SK-N-SH (cell line): ENCODE measurements around the gene PRR11. TPM values are rescaled to one million over a fixed set of nuclear protein-coding genes. Genes with fewer than 3 reads are reported as not detected.
A peak's percentile ranks its signal among the peaks of the same experiment; 100 is the strongest.

Experiments used
- CTCF ChIA-PET: fragments of 300-600, 350-600 bp; formaldehyde crosslinking; extraction: SDS; loops from one replicate; lab custom pipeline; 2021; lab: Yijun Ruan, JAX
- POLR2A ChIA-PET: fragments of 350-600 bp; sonication (Branson Sonifier 250); formaldehyde crosslinking; extraction: SDS; loops from one replicate; lab custom pipeline; 2020; ENCODE audit warnings: antibody characterized with exemption, inconsistent platforms; lab: Yijun Ruan, JAX
- DNase-seq: peaks from one replicate; pipeline ENCODE4 v3.0.0; 2012
- H2AFZ ChIP-seq: fragments of 200-600 bp; sonication (generic); 2 replicates; pipeline ENCODE4 v1.8.1; 2016; ENCODE audit warnings: antibody characterized with exemption, mild to moderate bottlenecking, low read depth
- H3F3A ChIP-seq: fragments of 200-600 bp; sonication (generic); replicated peaks from 2 replicates; pipeline ENCODE3; 2016; ENCODE audit warnings: antibody characterized with exemption, mild to moderate bottlenecking; ENCODE audit not compliant: insufficient read depth
- H3K27ac ChIP-seq, 2 experiments: fragments of 200-500 bp in 1 of 2; fragments of 200-600 bp in 1 of 2; sonication (Bioruptor generic) in 1 of 2; sonication (generic), shearing (Covaris generic) in 1 of 2; 2 replicates each; pipeline versions ENCODE4 v1.5.1 to v1.6.1; 2014 to 2016; ENCODE audit warnings: low read depth in 2 of 2, inconsistent platforms in 1 of 2, low read length in 1 of 2, mild to moderate bottlenecking in 1 of 2, mixed read lengths in 1 of 2
- H3K27me3 ChIP-seq: fragments of 200-600 bp; sonication (generic), shearing (Covaris generic); 2 replicates; pipeline ENCODE4 v1.6.1; 2016; ENCODE audit warnings: mixed run types; ENCODE audit not compliant: insufficient read depth
- H3K36me3 ChIP-seq, 2 experiments: fragments of 200-500 bp in 1 of 2; fragments of 200-600 bp in 1 of 2; sonication (Bioruptor generic) in 1 of 2; sonication (generic) in 1 of 2; replicated peaks in 1 of 2; 2 replicates each; pipeline versions ENCODE3 to v1.5.1; 2014 to 2016; ENCODE audit warnings: low read length in 1 of 2, mild to moderate bottlenecking in 1 of 2; ENCODE audit not compliant: insufficient read depth in 2 of 2, control insufficient read depth in 1 of 2
- H3K4me1 ChIP-seq, 2 experiments: fragments of 200-500 bp in 1 of 2; fragments of 200-600 bp in 1 of 2; sonication (Bioruptor generic) in 1 of 2; sonication (generic), shearing (Covaris generic) in 1 of 2; 2 replicates each; pipeline versions ENCODE4 v1.5.1 to v1.6.1; 2014 to 2016; ENCODE audit warnings: low read depth in 1 of 2, low read length in 1 of 2, mixed run types in 1 of 2; ENCODE audit not compliant: insufficient read depth in 2 of 2, control insufficient read depth in 1 of 2
- H3K4me2 ChIP-seq: fragments of 200-600 bp; sonication (generic), shearing (Covaris generic); 2 replicates; pipeline ENCODE4 v1.6.1; 2017; ENCODE audit warnings: mixed run types
- H3K4me3 ChIP-seq, 2 experiments: fragments of 200-500 bp in 1 of 2; fragments of 200-600 bp in 1 of 2; sonication (Bioruptor generic) in 1 of 2; sonication (generic), shearing (Covaris generic) in 1 of 2; 2 replicates each; pipeline versions ENCODE4 v1.5.1 to v1.8.1; 2014 to 2016; ENCODE audit warnings: low read depth in 2 of 2, inconsistent platforms in 1 of 2, low read length in 1 of 2, mild to moderate bottlenecking in 1 of 2, mixed read lengths in 1 of 2, moderate library complexity in 1 of 2
- H3K79me2 ChIP-seq: fragments of 200-600 bp; sonication (generic); 2 replicates; pipeline ENCODE4 v1.8.1; 2017; ENCODE audit warnings: mild to moderate bottlenecking; ENCODE audit not compliant: insufficient read depth
- H3K9ac ChIP-seq: fragments of 200-600 bp; sonication (generic); 2 replicates; pipeline ENCODE4 v1.6.1; 2017; ENCODE audit warnings: mixed run types
- H3K9me2 ChIP-seq: fragments of 200-600 bp; sonication (generic); 2 replicates; pipeline ENCODE4 v1.6.1; 2017; ENCODE audit warnings: mixed run types
- H3K9me3 ChIP-seq: fragments of 200-600 bp; sonication (generic); 2 replicates; pipeline ENCODE4 v1.6.1; 2017; ENCODE audit warnings: mixed run types, mild to moderate bottlenecking, moderate library complexity
- H4K20me1 ChIP-seq: fragments of 200-600 bp; sonication (generic); 2 replicates; pipeline ENCODE4 v1.6.1; 2017; ENCODE audit warnings: mild to moderate bottlenecking, mixed run types; ENCODE audit not compliant: insufficient read depth
- CHD2 ChIP-seq: fragments of 150-350 bp; IDR thresholded peaks from 2 replicates; pipeline ENCODE4 v1.6.1; 2018; ENCODE audit warnings: low read length; ENCODE audit not compliant: partially characterized antibody
- GATA2 ChIP-seq: sonication (generic); formaldehyde crosslinking; IDR thresholded peaks from 2 replicates; pipeline ENCODE4 v1.5.0; 2020; ENCODE audit warnings: mild to moderate bottlenecking, missing genetic modification reagents
- MXI1 ChIP-seq: IDR thresholded peaks from 2 replicates; pipeline ENCODE4 v1.6.1; 2012; ENCODE audit warnings: mild to moderate bottlenecking, low read depth, low read length, improper control_type of control experiment
- RCOR1 ChIP-seq: fragments of 150-350 bp; IDR thresholded peaks from 2 replicates; pipeline ENCODE4 v1.6.1; 2017; ENCODE audit warnings: antibody characterized with exemption, low read length
- REST ChIP-seq: IDR thresholded peaks from 2 replicates; pipeline ENCODE4 v1.6.1; 2012; ENCODE audit warnings: mild to moderate bottlenecking, low read depth, low read length, moderate library complexity
- RFX5 ChIP-seq: IDR thresholded peaks from 2 replicates; pipeline ENCODE4 v1.6.1; 2012; ENCODE audit warnings: mild to moderate bottlenecking, improper control_type of control experiment, low read length
- SMC3 ChIP-seq: IDR thresholded peaks from 2 replicates; pipeline ENCODE4 v1.6.1; 2012; ENCODE audit warnings: low read depth, low read length, improper control_type of control experiment
- TCF12 ChIP-seq: IDR thresholded peaks from 2 replicates; pipeline ENCODE4 v1.4.0; 2012
- WGBS: methylation state at CpG from one replicate; pipeline ENCODE4 v1.1.6; 2017; ENCODE audit warnings: low lambda C conversion rate; 5-methylcytosine and 5-hydroxymethylcytosine counted together
- polyA plus RNA-seq, 3 experiments: library from polyadenylated mRNA; depleted of rRNA; stranded (reverse); fragments of >200 nt; gene quantifications; 2 replicates each; pipeline ENCODE4 v1.2.3, GENCODE V29; 2012
- TF ChIP-seq, protein P1 (sequence below): fragments of 150-350 bp; IDR thresholded peaks from 2 replicates; pipeline ENCODE4 v1.6.1; 2016; ENCODE audit warnings: mild to moderate bottlenecking, low read depth, low read length

PRR11 gene
- polyA plus RNA-seq, 1 of the 3 experiments (the other 2 are of a cell fraction), result 25.8 TPM

GRCh38 chr17:59160157-59161025 is 4.8 kb downstream of the PRR11 start:
- DNase-seq, result no peak
- H3K9me3 ChIP-seq, result no peaks in the 10 kb centered on the region
- H3K79me2 ChIP-seq, result peaks cover 96% of the 10 kb centered on the region
- 96% methylated on average over 9 of the region's 9 CpGs for WGBS
- peak overlapping the region; percentile 77 for H2AFZ ChIP-seq
- CTCF ChIA-PET, result no interaction called here
- no peaks in the 10 kb centered on the region for H3K27me3 ChIP-seq
- peaks cover 2 to 6% of the 10 kb centered on the region in 2 experiments; a peak in 3 of 4 replicates for H3K4me1 ChIP-seq
- H3F3A ChIP-seq, result peaks cover 12% of the 10 kb centered on the region
- peaks cover 0 to 4% of the 10 kb centered on the region in 2 experiments for H3K36me3 ChIP-seq
- H3K27ac ChIP-seq, result peak overlapping the region in 1 of 2 experiments; percentile 33; a peak in 1 of 4 replicates
- no peaks in the 10 kb centered on the region for H3K9me2 ChIP-seq
- H4K20me1 ChIP-seq, result no peaks in the 10 kb centered on the region
- peak overlapping the region in 1 of 2 experiments; percentile 7; a peak in 1 of 4 replicates for H3K4me3 ChIP-seq
- POLR2A ChIA-PET, result no interaction called here
- TF ChIP-seq CHD2 (no peak), MXI1 (no peak)
- TF ChIP-seq, protein P1, sequence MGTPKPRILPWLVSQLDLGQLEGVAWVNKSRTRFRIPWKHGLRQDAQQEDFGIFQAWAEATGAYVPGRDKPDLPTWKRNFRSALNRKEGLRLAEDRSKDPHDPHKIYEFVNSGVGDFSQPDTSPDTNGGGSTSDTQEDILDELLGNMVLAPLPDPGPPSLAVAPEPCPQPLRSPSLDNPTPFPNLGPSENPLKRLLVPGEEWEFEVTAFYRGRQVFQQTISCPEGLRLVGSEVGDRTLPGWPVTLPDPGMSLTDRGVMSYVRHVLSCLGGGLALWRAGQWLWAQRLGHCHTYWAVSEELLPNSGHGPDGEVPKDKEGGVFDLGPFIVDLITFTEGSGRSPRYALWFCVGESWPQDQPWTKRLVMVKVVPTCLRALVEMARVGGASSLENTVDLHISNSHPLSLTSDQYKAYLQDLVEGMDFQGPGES, result no peak
- TF ChIP-seq, all 33 proteins: peak for 0
- peak overlapping the region; percentile 6; the same call in 1 of the 2 replicates for H3K9ac ChIP-seq
- peak overlapping the region; percentile 68 for H3K4me2 ChIP-seq

DNA sequence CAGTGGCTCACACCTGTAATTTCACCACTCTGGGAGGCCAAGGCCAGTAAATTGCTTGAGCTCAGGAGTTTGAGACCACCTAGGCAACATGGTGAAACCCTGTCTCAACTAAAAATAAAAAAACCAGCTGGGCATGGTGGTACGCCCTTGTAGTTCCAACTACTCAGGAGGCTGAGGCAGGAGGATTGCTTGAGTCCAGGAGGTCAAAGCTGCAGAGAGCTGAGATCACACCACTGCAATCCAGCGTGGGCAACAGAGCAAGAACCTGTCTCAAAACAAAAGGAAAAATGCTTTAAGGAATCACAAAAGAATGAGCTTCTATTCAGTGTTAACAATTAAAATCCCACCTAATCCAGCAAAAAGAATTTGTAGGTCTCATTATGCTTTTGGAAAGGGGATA is 5.9 kb downstream of the PRR11 start:
- Histone ChIP-seq H3K9ac (no peak overlapping the region), H3F3A (peaks cover 8% of the 10 kb centered on the region), H3K79me2 (peaks cover 100% of the 10 kb centered on the region), H3K9me3 (no peaks in the 10 kb centered on the region), H3K27ac (0 out of 4 replicates have a peak overlapping the region, but pooled peaks of 1 of the 2 experiments have one; percentile 0), H3K9me2 (no peaks in the 10 kb centered on the region), H3K27me3 (no peaks in the 10 kb centered on the region), H3K36me3 (peaks cover 0 to 4% of the 10 kb centered on the region in 2 experiments), H3K4me2 (no peak overlapping the region), H3K4me1 (peaks cover 2 to 6% of the 10 kb centered on the region in 2 experiments; a peak in 3 of 4 replicates), H4K20me1 (no peaks in the 10 kb centered on the region), H2AFZ (peak overlapping the region; percentile 52), H3K4me3 (no peak overlapping the region)
- DNase-seq, result no peak
- 96% methylated on average over 2 of the region's 2 CpGs for WGBS
- TF ChIP-seq, protein P1, result no peak
- TF ChIP-seq GATA2 (CRISPR knock-in tag), result no peak
- ChIA-PET POLR2A (no interaction called here), CTCF (interaction anchor here (1.1 kb wide), 1 partner anchor 59 kb away, joined by 3 read pairs; the partner anchor contains the start of gene GDPD1)

- Histone ChIP-seq H3K9ac (no peak overlapping the region), H2AFZ (peak overlapping the region; percentile 24; the same call in 1 of the 2 replicates), H3K9me2 (no peaks in the 10 kb centered on the region), H3F3A (peaks cover 10% of the 10 kb centered on the region), H3K79me2 (peaks cover 94% of the 10 kb centered on the region), H3K4me1 (peaks cover 0 to 10% of the 10 kb centered on the region in 2 experiments; a peak in 2 of 4 replicates), H4K20me1 (peaks cover 5% of the 10 kb centered on the region; the same call in 1 of the 2 replicates), H3K4me3 (no peak overlapping the region), H3K36me3 (peaks cover 0 to 13% of the 10 kb centered on the region in 2 experiments), H3K27ac (peak overlapping the region; percentile 14 to 34; a peak in 3 of 4 replicates), H3K9me3 (no peaks in the 10 kb centered on the region), H3K4me2 (peak overlapping the region; percentile 21; the same call in 1 of the 2 replicates), H3K27me3 (no peaks in the 10 kb centered on the region)
- ChIA-PET POLR2A (no interaction called here), CTCF (interaction anchor here (0.6 to 2.9 kb wide), 11 partner anchors 8 to 79 kb away, joined by 3 to 10 read pairs (median 4); partner anchors contain the start of genes GDPD1, PRR11, SKA2 and SMG8)
- peak; percentile 76 for DNase-seq
- WGBS, result 81% methylated on average over 2 of the region's 2 CpGs
- TF ChIP-seq RCOR1 (0 out of 2 replicates have a peak, but pooled peaks have one; percentile 35), RFX5 (0 out of 2 replicates have a peak, but pooled peaks have one; percentile 25), SMC3 (peak; percentile 18; the same call in 1 of the 2 replicates), REST (peak; percentile 36; the same call in 1 of the 2 replicates), TCF12 (no peak)
These were observed 10.4 kb downstream of the PRR11 start for GRCh38 chr17:59165933-59166342.
